Measurements from ENCODE around the gene FLVCR1. TPM values are rescaled to one million over a fixed set of nuclear protein-coding genes. Genes with fewer than 3 reads are reported as not detected.

The FLVCR1 gene
- total RNA-seq, 1 donor from 2014 or later: 20.5 TPM

GRCh38 chr1:212918824-212919223 is 60.7 kb downstream of the FLVCR1 start:
- no peak for DNase-seq (ENCODE audit: extremely low spot score, unreplicated experiment)
- H3K9me3 Mint-ChIP-seq: no peaks in the 10 kb centered on the region
- no peak for TF ChIP-seq CTCF (conservative IDR thresholded peaks at IDR 0.05)
- peaks cover 6% of the 10 kb centered on the region for H3K4me1 Mint-ChIP-seq (ENCODE audit: unreplicated experiment)
- H3K27ac Mint-ChIP-seq: no peak overlapping the region
- no peak overlapping the region for H3K4me3 Mint-ChIP-seq
- H3K27me3 Mint-ChIP-seq: peaks cover 26% of the 10 kb centered on the region
- H3K36me3 Mint-ChIP-seq: no peaks in the 10 kb centered on the region

GRCh38 chr1:212920246-212920645 is 62.2 kb downstream of the FLVCR1 start:
- DNase-seq (ENCODE audit: extremely low spot score, unreplicated experiment): no peak
- H3K4me3 Mint-ChIP-seq: no peak overlapping the region
- H3K36me3 Mint-ChIP-seq: no peaks in the 10 kb centered on the region
- no peak overlapping the region for H3K27ac Mint-ChIP-seq
- no peaks in the 10 kb centered on the region for H3K9me3 Mint-ChIP-seq
- H3K4me1 Mint-ChIP-seq (ENCODE audit: unreplicated experiment): peaks cover 7% of the 10 kb centered on the region
- peaks cover 18% of the 10 kb centered on the region for H3K27me3 Mint-ChIP-seq
- no peak for TF ChIP-seq CTCF (conservative IDR thresholded peaks at IDR 0.05)

GRCh38 chr1:212920896-212921295 is 62.8 kb downstream of the FLVCR1 start:
- Mint-ChIP-seq H3K4me3 (no peak overlapping the region), H3K4me1 (ENCODE audit: unreplicated experiment) (peaks cover 4% of the 10 kb centered on the region), H3K36me3 (no peaks in the 10 kb centered on the region), H3K27ac (no peak overlapping the region), H3K27me3 (peaks cover 14% of the 10 kb centered on the region), H3K9me3 (no peaks in the 10 kb centered on the region)
- peak; percentile 41 for TF ChIP-seq CTCF (conservative IDR thresholded peaks at IDR 0.05)
- DNase-seq (ENCODE audit: extremely low spot score, unreplicated experiment): no peak

- Mint-ChIP-seq H3K27me3 (peaks cover 10% of the 10 kb centered on the region), H3K36me3 (no peaks in the 10 kb centered on the region), H3K27ac (no peak overlapping the region), H3K4me1 (ENCODE audit: unreplicated experiment) (peaks cover 4% of the 10 kb centered on the region), H3K4me3 (no peak overlapping the region), H3K9me3 (no peaks in the 10 kb centered on the region)
- DNase-seq (ENCODE audit: extremely low spot score, unreplicated experiment): no peak
- TF ChIP-seq CTCF (conservative IDR thresholded peaks at IDR 0.05): no peak
Observed at GRCh38 chr1:212922016-212922415, 63.9 kb downstream of the FLVCR1 start.

GRCh38 chr1:212926372-212926771 is 68.3 kb downstream of the FLVCR1 start:
- DNase-seq (ENCODE audit: extremely low spot score, unreplicated experiment): no peak
- no peak for TF ChIP-seq CTCF (conservative IDR thresholded peaks at IDR 0.05)
- peaks cover 1% of the 10 kb centered on the region for H3K27me3 Mint-ChIP-seq
- H3K4me3 Mint-ChIP-seq: no peak overlapping the region
- H3K27ac Mint-ChIP-seq: no peak overlapping the region
- H3K4me1 Mint-ChIP-seq (ENCODE audit: unreplicated experiment): peaks cover 15% of the 10 kb centered on the region
- no peaks in the 10 kb centered on the region for H3K9me3 Mint-ChIP-seq
- no peaks in the 10 kb centered on the region for H3K36me3 Mint-ChIP-seq

All from type B pancreatic cell (in vitro differentiated cells).